Muscle of arm (tissue), 12 donors: ENCODE measurements around the gene CBLN3. TPM values are rescaled to one million over a fixed set of nuclear protein-coding genes. Genes with fewer than 3 reads are reported as not detected.

Experiments
- DNase-seq: peaks from one replicate; pipeline ENCODE4 v3.0.0-alpha.2; 2013
- polyA plus RNA-seq, 12 donors: library from polyadenylated mRNA; unstranded; fragments of 120-200 nt; gene quantifications; one replicate each; pipeline ENCODE4 v1.2.1, GENCODE V29; 2013; ENCODE audit not compliant: insufficient read length in 12 of 12

Gene CBLN3
- polyA plus RNA-seq, 12 donors = 1.6 to 7.4 (median 2.2) TPM; not detected in 1

DNA sequence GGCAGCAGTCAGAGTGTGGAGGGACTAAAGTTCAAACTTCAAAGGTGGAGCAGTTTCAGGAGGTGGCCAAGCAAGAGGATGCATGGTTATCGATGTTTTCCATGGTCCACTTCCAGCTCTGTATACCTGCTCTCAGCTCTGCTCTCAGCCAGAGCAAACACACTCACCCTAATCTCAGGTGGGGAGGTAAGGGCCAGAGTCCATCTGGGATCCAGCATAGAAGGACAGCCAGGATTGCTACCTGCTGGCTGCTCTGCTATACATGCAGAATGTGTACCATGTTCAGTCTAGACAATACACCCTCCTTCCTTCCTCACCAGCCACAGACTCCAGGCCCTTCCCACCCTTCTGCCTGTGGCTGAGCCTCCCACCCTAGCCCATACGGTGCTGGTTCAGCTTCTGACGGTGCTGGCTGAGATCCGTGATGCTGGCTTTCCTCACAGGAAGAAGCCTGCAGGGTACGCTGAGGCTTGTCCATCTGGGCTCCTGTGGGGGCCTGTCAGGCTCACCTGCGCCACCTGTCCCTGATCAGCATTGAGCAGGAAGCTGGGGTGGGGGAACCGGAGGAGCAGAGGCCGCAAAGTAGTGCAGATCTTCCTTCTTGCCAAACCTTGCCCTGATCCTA, 2.4 kb downstream of the CBLN3 start:
- DNase-seq = no peak

DNA sequence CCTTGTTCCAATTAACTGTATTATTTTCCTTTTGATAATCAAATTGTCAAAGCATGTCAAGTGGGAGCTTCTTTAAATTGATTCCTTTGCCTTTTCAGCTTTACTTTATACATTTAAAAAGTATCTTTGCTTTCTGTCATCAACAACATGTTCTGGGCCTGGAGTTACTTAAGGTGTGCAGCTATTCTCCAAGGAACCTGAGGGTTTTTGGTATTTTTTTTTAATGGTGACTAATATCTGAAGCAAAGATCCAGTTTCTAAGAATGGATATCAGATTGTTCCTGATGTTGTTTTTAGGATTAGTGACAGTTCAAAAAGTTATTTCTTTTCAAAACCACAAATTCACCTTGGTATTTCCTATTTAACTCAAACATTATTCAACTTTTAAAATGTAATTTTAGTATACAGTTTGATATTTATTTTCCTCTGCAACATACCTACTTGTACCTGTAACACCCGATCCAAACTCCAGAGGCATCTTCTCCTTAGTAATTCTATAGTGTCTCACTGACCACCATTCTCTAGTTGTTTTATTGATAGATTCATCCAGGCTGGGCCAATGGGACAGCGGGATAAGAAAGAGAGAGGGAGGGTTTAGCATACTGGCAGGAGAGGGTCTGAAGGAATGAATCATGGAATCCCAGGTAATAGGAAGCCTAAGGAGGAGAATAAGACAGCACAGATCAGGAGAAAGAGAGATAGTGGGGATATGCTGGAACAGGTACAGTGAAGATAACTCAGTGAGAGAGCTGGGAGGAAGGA, 3.1 kb downstream of the CBLN3 start:
- DNase-seq = no peak

GRCh38 chr14:24425704-24426103, 3.8 kb downstream of the CBLN3 start:
- DNase-seq = no peak

- no peak for DNase-seq
Measured at GRCh38 chr14:24422694-24423601, 6.5 kb downstream of the CBLN3 start.

DNA sequence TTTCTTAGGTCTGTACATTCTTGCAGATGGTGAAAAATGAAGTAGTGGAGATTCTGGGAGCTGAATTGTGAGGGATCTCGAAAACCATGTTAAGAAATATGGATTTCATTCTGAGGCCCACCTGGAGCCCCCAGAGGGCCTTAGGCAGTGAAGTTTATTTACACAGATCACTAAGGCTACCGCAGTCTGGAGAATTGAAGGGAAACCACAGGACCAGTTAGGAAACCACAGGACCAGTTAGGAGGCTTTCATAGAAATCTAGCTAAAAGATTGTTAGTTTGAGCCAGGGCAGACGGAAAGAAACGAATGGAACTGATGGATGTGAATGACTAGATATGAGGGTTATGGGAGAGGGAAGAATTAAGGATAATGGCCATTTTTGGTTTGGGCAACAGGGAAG, 7.2 kb downstream of the CBLN3 start:
- no peak for DNase-seq

GRCh38 chr14:24418492-24418873, 11.0 kb downstream of the CBLN3 start:
- DNase-seq = no peak

GRCh38 chr14:24417832-24418491, 11.5 kb downstream of the CBLN3 start:
- no peak for DNase-seq

- no peak for DNase-seq
Measured at GRCh38 chr14:24416932-24417619, 12.4 kb downstream of the CBLN3 start.

DNA sequence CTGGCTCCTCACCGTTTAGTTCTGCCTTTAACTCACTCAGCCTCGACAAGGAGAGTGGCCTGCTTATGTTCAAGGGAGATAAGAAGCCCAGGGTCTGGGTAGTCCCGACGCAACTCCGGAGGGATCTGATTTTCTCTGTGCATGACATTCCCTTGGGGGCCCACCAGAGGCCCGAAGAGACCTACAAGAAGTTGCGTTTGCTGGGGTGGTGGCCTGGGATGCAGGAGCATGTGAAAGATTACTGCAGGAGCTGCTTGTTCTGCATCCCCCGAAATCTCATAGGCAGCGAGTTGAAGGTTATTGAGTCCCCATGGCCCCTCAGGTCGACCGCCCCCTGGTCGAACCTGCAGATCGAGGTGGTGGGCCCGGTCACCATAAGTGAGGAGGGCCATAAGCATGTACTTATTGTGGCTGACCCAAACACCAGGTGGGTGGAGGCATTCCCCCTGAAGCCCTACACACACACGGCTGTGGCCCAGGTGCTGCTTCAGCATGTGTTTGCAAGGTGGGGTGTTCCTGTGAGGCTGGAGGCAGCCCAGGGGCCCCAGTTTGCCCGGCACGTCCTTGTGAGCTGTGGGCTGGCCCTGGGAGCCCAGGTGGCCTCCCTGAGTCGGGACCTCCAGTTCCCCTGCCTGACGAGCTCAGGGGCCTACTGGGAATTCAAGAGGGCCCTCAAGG, 13.1 kb downstream of the CBLN3 start:
- no peak for DNase-seq

DNA sequence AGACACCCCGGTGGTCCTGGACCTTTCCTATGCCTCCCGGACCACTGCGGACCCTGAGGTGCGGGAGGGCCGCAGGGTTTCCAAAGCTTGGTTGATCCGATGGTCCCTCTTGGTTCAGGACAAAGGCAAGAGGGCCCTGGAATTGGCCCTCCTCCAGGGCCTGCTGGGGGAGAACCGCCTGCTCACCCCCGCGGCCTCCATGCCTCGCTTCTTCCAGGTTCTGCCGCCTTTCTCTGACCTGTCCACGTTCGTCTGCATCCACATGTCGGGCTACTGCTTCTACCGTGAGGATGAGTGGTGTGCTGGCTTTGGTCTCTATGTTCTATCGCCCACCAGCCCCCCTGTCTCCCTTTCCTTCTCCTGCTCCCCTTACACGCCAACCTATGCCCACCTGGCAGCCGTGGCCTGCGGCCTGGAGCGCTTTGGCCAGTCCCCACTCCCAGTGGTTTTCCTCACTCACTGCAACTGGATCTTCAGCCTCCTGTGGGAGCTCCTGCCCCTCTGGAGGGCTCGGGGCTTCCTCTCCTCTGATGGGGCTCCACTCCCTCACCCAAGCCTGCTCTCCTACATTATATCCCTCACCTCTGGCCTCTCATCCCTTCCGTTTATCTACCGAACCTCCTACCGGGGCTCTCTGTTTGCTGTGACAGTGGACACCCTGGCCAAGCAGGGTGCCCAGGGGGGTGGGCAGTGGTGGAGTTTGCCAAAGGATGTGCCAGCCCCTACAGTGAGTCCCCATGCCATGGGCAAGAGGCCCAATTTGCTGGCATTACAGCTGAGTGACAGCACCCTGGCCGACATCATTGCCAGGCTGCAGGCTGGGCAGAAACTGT, 13.8 kb downstream of the CBLN3 start:
- DNase-seq = no peak

DNA sequence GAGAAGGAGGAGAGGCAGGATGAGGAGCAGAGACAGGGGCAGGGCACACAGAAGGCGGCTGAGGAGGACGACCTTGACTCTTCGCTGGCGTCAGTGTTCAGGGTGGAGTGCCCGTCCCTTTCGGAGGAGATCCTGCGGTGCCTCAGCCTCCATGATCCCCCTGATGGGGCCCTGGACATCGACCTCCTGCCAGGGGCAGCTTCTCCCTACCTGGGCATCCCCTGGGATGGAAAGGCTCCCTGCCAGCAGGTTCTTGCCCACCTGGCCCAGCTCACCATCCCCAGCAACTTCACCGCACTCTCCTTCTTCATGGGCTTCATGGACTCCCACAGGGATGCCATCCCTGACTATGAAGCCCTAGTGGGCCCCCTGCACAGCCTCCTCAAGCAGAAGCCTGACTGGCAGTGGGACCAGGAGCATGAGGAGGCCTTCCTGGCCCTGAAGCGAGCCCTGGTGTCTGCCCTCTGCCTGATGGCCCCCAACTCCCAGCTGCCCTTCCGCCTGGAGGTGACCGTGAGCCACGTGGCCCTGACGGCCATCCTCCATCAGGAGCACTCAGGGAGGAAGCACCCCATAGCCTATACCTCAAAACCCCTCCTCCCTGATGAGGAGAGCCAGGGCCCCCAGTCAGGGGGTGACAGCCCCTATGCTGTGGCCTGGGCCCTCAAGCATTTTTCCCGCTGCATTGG, 14.6 kb downstream of the CBLN3 start:
- DNase-seq = no peak

DNA sequence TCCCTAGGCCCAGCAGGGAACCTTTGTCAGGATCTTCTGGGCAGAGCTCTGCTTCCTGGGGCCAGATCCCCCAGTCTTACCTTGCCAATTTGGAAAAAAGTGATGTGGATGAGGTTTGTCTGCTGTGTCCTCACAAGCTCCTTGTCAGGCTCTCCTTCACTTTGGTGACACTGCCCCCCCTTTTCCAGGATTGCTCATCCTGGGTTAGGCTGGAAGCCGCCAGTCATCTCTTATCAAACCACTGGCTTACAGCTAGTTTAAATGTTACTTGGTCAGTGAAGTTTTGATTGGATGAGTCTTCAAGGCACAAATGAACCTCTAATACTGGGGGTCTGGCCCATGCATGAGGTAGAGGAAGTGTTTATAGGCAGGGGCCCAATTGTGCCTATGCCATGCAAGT, 15.4 kb downstream of the CBLN3 start:
- no peak for DNase-seq

DNA sequence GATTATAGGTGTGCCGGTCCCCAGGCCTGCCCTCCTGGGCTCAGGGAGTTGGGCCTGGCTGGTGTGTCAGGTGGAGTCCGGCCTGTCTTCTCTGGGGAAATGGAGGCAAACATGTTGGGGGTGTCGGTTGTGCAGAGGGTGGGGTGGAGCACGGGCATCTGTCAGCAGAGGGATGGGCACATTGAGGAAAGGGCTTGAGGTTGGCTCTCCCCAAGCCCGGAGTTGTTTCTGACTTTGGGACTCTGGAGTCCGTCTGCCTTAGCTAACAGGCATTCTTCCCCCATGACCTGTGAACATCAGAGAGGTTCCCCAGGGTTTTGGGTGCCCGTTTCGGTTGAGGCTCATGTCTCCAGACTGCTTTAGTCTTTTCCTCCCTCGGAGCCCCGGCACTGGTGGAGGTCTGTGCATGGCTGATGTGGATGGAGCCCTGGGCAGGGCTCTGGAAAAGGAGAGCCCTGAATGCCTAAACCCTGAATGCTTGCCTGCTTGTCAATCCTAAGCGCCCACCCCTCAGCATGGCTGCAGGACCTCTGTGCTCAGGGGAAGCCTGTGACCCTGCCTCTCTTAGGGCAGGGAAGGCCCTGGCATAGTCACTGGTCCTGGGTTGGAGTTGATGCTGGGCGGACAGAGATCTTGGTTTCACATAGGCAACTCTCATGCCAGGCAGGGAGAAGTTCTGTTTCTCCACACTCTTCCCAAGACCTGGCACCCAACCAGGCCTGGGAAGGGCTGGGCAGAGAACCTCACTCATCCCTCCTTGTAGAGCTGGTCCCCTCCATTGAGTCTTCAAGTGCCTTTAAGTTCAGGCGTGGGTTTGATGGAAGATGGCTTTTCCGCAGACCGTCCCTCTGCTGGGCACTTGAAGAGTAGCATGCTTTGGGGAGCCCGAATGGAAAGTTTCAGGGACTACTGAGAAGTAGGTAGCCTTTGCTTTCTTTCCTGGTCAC, 17.8 kb downstream of the CBLN3 start:
- DNase-seq = no peak

GRCh38 chr14:24409956-24410355, 19.5 kb downstream of the CBLN3 start:
- DNase-seq = no peak

DNA sequence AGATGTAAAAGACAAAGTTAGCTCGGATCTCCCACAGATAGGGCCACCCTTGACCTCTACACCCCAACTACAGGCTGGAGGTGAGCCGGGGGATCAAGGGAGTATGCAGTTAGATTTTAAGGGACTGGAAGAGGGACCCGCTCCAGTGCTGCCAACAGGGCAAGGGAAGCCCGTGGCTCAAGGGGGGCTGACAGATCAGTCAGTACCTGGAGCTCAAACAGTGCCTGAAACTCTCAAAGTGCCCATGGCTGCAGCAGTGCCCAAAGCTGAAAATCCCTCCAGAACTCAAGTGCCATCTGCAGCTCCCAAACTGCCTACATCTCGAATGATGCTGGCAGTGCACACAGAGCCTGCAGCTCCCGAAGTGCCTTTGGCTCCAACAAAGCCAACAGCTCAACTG, 20.3 kb downstream of the CBLN3 start:
- DNase-seq = no peak

GRCh38 chr14:24408764-24409163, 20.7 kb downstream of the CBLN3 start:
- DNase-seq = no peak

DNA sequence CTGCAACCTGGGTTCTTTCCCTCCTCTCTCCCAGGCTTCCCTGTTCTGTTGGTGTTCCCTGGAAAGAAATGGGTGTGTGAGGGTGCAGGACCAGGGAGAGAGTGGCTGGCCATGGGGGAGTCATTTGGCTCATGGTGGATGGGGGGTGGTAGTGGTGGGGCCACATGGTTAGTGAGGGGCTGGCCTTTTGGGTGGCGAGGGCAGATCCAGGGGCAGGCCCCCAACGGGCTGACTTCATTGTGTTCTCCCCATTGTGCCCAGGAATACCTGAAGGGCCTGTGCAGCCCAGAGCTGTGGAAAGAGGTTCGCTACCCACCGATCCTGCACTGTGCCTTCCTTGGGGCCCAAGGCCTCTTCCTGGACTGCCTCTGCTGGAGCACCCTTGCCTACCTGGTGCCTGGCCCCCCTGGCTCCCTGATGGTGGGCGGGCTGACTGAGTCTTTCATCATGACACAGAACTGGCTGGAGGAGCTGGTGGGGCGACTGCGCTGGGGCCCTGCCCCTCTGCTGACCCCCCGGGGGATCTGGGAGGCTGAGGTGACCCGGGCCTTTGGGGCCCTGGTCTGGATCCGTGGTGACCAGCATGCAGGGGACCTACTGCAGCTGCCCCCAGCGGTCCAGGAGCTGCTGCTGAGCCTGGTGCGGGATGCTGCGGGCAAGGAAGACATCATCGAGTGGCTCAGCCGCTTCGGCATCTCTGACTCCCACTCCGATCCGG, 21.7 kb downstream of the CBLN3 start:
- no peak for DNase-seq
